Eye (tissue), 1 donor: ENCODE measurements around the gene ZBTB25.
A peak's percentile ranks its signal among the peaks of the same experiment; 100 is the strongest.
"Not testable (repeated sequence)": the region's sequence is repeated elsewhere in the genome, so short reads cannot be mapped to it uniquely, and the experiment has no call there.

Experiments used
- DNase-seq: peaks from one replicate; pipeline ENCODE4 v3.0.0-alpha.2; 2015

The ZBTB25 gene

GRCh38 chr14:64503434-64504309 lies at the start of gene ZBTB25:
TSS of gene ZBTB25 (minus strand) at chr14:64503838. CDS start at chr14:64490533, 13,305 bp downstream.
- DNase-seq = peak; percentile 96

GRCh38 chr14:64550621-64551333 lies 47.1 kb upstream of the ZBTB25 start:
- DNase-seq = peak; percentile 55

DNA sequence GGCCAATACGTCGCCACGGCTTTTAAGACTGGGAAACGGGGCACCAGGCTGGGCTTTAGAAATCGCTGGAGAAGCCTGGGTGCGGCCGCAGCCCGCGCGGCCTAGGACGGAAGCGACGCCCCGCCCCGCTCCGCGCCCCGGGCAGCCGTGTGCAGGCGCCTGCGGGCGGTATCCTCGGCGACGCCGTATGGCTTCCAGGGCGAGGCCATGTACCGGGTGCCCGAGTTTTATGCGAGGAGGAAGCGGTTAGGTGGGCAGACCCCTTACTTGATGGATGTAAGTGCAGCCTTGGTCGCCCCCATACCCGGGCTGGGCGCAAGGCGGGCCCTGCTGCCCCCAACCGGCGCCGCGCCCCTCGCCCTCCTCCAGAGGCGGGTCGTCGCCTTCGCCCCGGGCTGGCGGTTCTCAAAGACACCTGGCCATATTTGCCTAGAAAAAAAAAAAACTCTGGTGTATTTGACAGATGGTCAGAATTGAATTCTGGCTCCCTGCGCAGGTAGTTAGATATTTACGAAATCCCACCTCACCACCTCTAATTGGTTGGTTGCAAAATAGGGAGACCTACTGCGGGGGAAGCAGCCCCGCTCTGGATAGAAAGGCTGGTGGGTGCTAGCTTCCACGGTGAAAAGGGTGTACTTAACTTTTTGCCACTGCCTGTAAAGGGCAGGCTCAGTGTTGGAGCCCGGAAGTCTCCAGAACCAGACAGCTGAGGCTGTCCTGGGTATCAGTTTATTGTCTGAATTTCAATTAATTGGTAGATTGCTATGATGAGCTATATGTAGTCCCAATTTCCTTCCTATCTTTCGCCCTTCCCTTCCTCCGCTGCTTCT lies 46.4 kb upstream of the ZBTB25 start, which contains the start of gene PPP1R36:
TSS of gene PPP1R36 (plus strand) at position 171 of the 830 bp plus-strand sequence. CDS start at position 208, 37 bp downstream.
- DNase-seq = peak; percentile 59

DNA sequence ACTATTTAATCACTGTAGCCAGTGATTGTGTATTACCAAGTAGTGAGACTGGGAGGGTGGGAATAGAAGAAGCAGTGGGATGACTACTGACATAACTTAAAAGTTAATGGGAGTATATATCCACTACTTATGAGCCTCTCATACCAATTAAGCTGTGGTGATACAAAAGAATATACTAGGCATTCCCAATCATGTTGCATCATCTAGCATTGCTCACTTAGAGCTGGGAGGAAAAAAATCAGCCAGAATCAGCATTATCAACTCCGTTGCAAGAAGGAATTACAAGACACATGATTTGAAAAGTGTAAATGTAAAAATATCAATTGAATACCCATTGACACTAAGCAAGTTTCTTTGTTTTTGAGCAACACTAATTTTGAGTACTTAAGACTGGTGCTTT lies 45.4 kb upstream of the ZBTB25 start:
- DNase-seq = no peak

DNA sequence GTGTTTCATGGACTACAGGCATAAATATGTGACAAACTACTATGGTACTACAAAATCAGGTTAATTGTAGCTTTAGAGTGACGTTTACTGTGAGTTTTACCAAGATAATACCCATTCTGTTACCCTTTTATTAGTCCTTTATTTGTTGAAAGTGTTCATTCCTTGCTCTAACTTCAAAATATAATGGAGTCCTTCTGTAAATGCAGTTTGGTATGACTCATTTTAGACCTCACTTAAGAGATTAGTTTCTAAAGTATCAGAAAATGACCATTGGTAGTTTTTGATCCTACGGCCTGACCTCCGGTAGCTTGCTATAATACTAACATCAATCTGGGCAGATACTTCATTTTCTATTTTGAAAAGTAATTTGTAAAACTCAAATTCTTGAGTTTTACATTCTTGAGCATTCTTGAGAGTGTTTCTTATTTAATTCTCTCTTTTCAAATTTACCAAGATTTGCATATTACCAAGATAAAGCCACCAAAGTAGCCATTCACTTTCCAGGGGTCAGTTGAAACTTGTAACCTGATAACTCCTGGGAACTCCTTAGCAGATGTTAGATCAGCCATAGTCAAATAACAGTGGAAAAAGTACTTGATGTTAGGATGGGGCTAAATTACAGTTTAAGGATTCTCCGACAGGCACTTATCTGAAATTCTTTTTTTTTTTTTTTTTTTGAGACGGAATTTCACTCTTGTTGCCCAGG lies 41.1 kb upstream of the ZBTB25 start:
- DNase-seq = no peak

DNA sequence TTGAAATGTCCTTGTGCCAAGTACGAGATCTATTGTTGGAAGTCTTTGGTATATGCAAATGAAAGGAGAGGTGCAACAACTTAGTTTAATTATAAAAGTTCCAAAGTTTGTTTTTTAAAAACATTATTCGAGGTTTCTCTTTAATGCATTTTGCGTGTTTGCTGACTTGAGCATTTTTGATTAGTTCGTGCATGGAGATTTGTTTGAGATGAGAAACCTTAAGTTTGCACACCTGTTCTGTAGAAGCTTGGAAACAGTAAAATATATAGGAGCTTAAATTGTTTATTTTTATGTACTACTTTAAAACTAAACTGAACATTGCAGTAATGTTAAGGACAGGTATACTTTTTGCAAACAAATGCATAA lies 39.2 kb upstream of the ZBTB25 start:
- no peak for DNase-seq

- DNase-seq = peak; percentile 66
These were observed 38.6 kb upstream of the ZBTB25 start for GRCh38 chr14:64541972-64542835.

- no peak for DNase-seq
These were observed 37.8 kb upstream of the ZBTB25 start for GRCh38 chr14:64541261-64541971.

GRCh38 chr14:64540208-64541202 lies 36.9 kb upstream of the ZBTB25 start, which contains the start of gene HSPA2:
TSS of gene HSPA2 (plus strand) at chr14:64540741. CDS start at chr14:64540850, 109 bp downstream.
- peak; percentile 99 for DNase-seq

- no peak for DNase-seq
These were observed 33.0 kb upstream of the ZBTB25 start for GRCh38 chr14:64536488-64537245.

DNA sequence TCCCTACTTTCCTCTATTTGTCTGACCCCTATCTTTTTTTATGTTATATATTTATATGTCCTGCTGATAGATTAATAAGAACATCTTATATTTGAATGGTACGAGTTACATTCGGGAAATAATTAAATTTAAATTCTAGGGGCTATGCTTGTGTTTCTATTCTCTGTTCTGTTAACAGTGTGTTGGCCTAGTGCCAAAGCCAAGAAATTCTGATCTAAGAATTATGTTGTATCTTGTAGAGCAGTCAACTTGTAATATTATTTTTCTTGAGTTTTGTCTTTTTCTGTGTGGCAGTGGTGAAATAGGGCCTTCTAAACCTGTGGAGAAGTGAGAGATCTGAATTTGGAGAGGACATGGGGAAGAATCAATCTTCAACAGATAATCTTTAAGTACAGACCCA lies 27.9 kb upstream of the ZBTB25 start:
- DNase-seq = no peak

DNA sequence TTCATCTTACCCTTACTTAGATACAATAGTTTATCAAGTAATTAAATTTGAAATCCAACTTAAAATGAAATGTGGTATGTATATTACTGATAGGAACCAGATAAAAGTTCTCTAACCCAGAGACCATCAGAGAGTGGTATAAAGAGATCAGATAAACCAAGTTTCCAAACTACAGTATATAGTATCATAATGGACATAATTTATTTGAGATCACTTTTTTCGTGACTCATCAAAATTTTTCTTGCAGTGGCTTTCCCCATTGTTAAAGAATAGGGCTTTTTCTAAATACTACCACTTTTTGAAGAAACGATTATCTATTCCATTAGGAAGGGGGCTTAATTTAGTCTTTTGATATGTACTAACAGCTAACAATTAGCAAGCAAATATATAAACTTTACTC lies 21.7 kb upstream of the ZBTB25 start:
- no peak for DNase-seq

GRCh38 chr14:64522591-64523355 lies 19.1 kb upstream of the ZBTB25 start:
- no peak for DNase-seq

DNA sequence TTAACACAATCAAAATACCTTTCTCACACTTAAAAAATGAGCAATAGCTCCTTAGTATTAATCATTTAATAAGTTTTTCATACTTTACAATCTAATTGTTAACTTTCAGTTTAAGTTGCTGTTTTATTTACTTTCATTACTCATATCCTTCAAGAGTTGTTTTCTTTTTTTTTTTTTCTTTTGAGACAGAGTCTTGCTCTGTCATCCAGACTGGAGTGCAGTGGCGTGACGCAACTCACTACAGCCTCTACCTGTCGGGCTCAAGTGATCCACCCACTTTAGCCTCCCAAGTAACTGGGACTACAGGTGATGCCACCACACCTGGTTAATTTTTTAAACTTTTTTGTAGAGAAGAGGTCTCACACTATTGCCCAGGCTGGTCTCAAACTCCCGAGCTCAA lies 17.1 kb upstream of the ZBTB25 start:
- no peak for DNase-seq

DNA sequence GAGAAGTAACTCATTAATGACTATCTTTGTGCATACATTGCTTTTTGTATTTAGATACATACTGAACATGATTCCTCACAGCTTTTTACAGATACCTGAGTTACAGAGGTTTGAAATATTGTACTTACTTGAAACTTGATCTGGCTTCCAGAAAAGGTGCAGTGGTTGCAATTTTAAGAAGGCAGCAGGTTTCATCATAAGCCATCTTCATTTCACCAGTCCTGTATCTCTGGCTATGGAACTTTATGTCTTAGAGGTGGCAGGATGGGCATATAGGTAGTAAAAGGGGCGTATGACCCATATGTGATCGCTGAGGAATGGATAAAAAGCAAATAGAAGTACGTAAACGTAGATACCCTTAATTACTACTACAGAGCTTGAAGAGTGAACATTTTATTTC lies 14.6 kb upstream of the ZBTB25 start:
- no peak for DNase-seq

- not testable (repeated sequence) for DNase-seq
These were observed 14.0 kb upstream of the ZBTB25 start for GRCh38 chr14:64517667-64518066.

GRCh38 chr14:64516969-64517368 lies 13.3 kb upstream of the ZBTB25 start:
- no peak for DNase-seq

DNA sequence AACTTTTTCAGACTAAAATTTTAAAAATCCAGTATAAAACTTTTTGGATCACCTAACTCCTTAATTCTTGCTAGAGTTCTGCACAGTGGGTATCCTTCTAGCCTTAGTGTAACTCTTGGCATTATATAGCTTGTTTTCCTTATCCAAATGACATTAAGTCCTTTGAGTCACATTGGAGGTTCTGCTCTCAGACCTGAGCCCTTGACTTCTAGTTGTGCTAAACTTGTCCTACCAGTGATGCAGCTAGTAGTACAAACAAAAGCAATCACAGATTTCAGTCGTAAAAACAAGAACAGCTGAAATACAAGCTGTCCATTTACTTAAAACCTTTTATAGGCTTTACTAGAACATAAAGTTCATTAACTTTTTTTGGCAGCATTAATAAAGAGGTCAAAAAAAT lies 11.4 kb upstream of the ZBTB25 start:
- no peak for DNase-seq
